Gastrocnemius medialis (tissue), 4 donors: ENCODE results near the gene LDOC1.

Experiments used
- CTCF ChIP-seq, 5 experiments: fragments of 450-650 bp in 3 of 5; fragments of 200-600 bp in 2 of 5; sonication (generic) in 2 of 5; IDR thresholded peaks in 4 of 5; conservative IDR thresholded peaks in 1 of 5; 1 replicate in 4 of 5; 2 replicates in 1 of 5; pipeline ENCODE4 v1.5.1; 2016 to 2019; ENCODE audit warnings: antibody characterized with exemption in 5 of 5, mild to moderate bottlenecking in 3 of 5, moderate library complexity in 3 of 5
- POLR2A ChIP-seq, 2 donors: fragments of 450-650 bp; IDR thresholded peaks; one replicate each; pipeline ENCODE4 v1.6.1; 2017; ENCODE audit warnings: antibody characterized with exemption in 2 of 2, mild to moderate bottlenecking in 2 of 2, moderate library complexity in 2 of 2

- no peak for TF ChIP-seq POLR2A (IDR thresholded peaks at IDR 0.05)
- no peak for TF ChIP-seq CTCF (IDR thresholded peaks at IDR 0.05 in 4 of 5, conservative IDR thresholded peaks at IDR 0.05 in 1 of 5)
Measured at GRCh38 chrX:141201962-141202361, 25.0 kb upstream of the LDOC1 start.
